ENCODE data around the gene PSD2.

PSD2 gene

GRCh38 chr5:139814191-139814601 is 18.6 kb downstream of the PSD2 start:
- no peak for DNase-seq

- no peak for DNase-seq
Observed at GRCh38 chr5:139814704-139815280, 19.2 kb downstream of the PSD2 start.

GRCh38 chr5:139816566-139816965 is 21.0 kb downstream of the PSD2 start:
- DNase-seq = no peak

DNA sequence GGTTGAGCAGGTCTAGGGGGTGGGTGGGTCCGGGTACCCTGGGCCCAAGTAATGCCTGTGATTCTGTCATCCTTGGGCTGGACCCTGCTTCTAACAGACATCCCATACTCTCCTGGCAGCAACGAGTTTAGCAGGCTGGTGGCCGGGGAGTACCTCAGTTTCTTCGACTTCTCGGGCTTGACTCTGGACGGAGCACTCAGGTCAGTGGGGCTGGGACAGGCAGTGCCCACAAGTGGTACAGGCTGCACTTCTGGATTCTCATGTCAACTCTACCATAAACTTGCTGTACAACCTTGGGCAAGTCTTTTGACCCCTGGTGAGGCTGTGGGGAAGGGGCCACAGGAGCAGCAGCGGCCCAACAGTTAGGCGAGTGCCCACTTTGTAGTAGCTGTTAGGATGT is 21.8 kb downstream of the PSD2 start:
- DNase-seq = no peak

DNA sequence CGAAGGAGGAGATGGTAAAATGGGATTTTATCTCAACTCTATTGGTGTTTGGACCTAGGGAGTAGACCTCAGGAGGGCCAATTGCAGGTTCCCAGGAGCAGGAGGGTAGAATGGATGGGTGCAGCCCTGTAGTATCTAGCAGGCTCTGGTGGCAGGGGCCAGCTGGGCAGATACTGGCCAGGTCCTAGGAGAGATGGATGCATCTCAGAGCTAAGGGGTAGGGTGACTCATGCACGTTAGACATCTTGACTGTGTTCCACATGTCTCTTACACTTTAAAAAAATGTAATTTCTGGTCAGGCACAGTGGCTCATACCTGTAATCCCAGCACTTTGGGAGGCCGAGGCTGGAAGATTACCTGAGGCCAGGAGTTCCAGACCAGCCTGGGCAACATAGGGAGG is 22.4 kb downstream of the PSD2 start:
- no peak for DNase-seq

- DNase-seq = no peak
Observed at GRCh38 chr5:139820130-139820529, 24.5 kb downstream of the PSD2 start.

GRCh38 chr5:139820606-139821005 is 25.0 kb downstream of the PSD2 start:
- no peak for DNase-seq

DNA sequence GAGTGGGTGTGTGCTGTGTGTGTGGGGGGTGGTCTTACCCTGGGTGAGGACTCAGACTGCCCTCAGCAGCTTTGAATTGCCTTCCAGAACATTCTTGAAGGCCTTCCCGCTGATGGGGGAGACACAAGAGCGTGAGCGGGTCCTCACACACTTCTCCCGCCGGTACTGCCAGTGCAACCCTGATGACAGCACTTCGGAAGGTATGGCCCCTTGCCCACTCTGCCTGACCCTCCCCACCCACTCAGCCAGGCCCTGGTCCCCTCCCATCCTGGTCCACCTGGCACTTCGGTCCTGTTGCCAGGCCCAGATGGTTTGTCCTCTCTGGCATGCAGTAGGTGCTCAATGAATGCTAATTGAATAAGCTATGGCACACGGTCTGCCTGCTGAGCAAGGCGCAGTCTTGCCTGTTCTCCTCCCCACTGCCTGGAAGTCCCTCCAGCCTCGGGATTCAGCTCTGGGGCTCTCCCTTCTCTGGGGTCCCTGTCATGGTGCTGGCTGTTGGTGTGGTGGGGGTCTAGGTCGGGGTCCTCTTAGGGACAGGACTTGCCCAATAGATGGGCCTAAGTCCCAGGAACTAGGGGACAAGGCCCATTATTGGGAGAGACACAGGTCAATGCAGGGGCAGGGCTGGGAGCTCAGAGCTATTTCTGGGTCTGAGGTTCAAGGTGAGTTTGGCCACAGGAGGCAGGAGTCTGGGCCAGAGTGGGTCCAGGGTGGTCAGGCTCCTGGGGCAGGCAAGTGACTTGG is 26.4 kb downstream of the PSD2 start:
- DNase-seq = no peak

DNA sequence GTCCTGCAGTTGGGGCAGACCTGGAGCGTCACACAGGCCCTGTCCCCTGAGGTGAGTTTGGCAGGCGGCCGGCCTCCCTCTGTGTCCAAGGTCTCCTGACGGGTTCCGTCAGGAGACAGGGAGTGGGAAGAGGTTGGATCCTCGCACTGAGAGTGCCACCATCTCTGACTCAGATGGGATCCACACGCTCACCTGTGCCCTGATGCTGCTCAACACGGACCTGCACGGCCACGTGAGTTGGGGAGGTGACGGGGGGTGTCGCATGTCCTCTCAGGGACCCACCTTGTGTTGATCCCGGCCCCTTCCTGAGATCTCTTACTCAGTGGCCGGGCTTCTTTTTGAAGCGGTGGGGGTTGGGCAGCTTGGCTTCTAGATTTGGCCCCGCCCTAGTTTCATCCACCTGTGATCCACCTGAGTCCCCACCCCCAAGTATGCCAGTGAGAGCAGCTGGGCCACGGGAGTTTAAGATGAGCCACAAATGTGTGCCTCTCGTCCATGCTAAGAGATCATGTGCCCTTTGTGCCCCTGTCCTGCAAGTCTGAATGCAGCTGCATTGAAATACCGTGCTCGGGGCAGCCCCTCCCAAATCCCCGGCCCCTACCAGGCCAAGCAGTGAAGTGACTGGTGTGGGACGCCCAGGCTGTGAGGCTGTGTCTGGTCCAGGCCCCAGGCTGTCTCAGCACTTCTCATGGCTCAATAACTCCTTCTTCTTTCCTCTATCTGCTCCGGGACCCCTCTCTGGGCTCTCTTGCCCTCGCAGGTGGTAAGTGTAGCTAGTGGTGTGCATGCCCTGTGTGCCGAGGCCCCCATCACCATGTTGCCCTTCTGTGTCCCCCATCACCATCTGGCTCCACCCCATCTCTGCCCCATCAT is 27.2 kb downstream of the PSD2 start:
- no peak for DNase-seq

DNA sequence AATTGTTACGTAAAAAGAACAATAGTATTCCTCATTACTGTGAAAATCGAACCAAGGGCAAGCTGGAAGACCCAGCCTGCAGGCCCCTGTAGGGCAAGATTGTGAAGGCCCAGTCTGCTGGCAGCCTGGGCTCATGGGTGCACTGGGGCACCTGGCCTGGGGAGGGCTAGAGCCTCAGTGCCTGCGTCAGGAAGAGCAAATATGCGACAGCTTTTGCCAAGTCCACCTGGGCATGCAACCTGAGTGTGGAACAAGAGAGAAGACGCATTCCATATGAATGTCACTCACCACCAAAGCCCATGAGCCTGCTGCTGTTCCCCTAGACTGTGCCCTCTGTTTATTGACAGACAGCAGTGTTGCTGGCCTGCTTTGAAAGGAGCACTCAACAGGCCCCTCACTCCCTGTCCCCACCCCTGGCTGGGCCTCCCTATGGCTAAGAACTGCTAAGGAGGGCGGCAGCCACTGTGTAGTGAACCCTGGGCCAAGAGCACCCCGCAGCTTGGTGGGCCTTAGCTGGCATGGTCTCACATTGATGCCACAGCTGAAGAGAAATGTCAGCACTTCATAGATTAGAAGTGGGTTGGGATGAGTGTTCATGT is 28.2 kb downstream of the PSD2 start:
- no peak for DNase-seq

- no peak for DNase-seq
Observed at GRCh38 chr5:139825690-139826089, 30.1 kb downstream of the PSD2 start.

GRCh38 chr5:139828207-139828895 is 32.7 kb downstream of the PSD2 start:
- DNase-seq = no peak

- no peak for DNase-seq
Observed at GRCh38 chr5:139829471-139829870, 33.9 kb downstream of the PSD2 start.

DNA sequence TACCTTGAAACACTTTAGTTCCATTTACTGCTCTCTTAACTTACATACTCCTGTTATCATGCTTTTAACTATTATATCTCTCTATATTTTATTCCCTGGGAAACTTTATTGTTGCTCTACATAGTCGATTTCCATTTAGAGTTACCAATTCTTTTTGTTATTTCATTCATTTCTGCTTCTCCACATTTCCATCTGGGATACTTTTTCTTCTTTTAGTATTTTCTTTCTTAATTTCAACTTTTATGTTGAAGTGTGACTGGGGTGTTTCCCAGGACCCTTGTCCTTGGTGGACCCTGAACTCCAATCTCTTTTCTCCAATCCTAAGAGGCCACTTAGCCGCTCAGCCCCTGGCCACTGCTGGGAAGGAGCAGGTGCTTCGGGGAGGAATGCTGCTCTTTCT is 36.0 kb downstream of the PSD2 start:
- no peak for DNase-seq

DNA sequence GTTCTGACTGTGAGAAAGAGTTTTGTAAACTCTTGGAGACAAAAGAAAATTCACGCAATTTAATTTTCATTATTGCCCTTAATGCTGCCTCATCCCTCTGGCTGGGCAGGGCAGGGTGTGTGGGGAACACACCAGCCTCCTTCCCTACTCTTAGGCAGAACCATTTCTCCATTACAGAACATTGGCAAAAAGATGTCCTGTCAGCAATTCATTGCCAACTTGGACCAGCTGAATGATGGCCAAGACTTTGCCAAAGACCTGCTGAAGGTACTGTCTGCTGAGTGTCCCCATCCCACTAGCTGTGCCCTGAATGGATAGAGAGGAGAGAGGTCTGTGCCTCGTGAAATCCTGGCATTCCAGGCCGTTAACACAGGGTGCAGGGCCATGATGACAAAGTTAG is 37.9 kb downstream of the PSD2 start:
- no peak for DNase-seq

GRCh38 chr5:139835656-139836055 is 40.0 kb downstream of the PSD2 start:
- DNase-seq = no peak

GRCh38 chr5:139836469-139837208 is 41.0 kb downstream of the PSD2 start:
- DNase-seq = no peak

- no peak for DNase-seq
Observed at GRCh38 chr5:139837711-139838380, 42.2 kb downstream of the PSD2 start.

GRCh38 chr5:139838381-139839197 is 43.0 kb downstream of the PSD2 start:
- no peak for DNase-seq

DNA sequence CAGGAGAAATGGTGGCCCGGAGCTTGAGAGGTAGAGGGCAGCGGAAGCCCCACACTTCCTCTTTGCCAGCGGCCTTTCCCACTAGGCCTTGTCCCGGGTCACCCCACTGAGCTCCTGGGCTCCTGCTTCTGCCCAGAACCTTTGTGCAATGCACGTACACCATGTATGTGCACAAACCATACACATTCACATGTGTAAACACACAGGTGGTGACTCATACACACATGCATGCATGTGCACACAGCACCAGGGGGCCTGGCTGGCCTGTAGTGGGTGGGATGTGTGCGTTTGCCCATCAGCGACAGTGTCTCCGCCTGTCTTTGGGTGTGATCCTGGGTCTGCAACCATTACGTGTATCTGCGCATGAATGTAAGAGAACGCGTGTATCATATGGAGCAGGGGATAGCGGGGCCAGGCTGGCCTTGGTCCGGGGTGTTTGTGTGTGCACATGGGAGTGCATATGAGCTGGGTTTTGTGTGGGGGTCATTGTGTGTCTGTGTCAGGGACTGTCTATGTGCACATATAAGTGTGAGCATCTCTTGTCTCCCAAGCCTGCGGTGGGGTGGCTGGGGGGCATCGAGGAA is 43.7 kb downstream of the PSD2 start:
- DNase-seq = no peak

Data from DMS153 (cell line).